Loucy (cell line): ENCODE results near the gene GALT.

Experiments used
- H2AFZ ChIP-seq: fragments of 200-600 bp; sonication (generic); 2 replicates; pipeline ENCODE4 v1.6.0; 2016; ENCODE audit warnings: antibody characterized with exemption, mild to moderate bottlenecking, low read length, moderate library complexity
- H3F3A ChIP-seq: fragments of 200-600 bp; 2 replicates; pipeline ENCODE4 v1.6.0; 2016; ENCODE audit warnings: antibody characterized with exemption, low read depth, mild to moderate bottlenecking
- H3K27me3 ChIP-seq: fragments of 200-600 bp; sonication (generic); 2 replicates; pipeline ENCODE4 v1.6.1; 2014; ENCODE audit warnings: low read length, mild to moderate bottlenecking; ENCODE audit not compliant: insufficient read depth, poor library complexity, severe bottlenecking
- H3K36me3 ChIP-seq: fragments of 200-600 bp; sonication (generic); 2 replicates; pipeline ENCODE4 v1.6.1; 2016; ENCODE audit warnings: low read length; ENCODE audit not compliant: insufficient read depth
- H3K4me1 ChIP-seq: fragments of 200-600 bp; sonication (generic); 2 replicates; pipeline ENCODE4 v1.5.1; 2014; ENCODE audit warnings: low read length, mild to moderate bottlenecking; ENCODE audit not compliant: insufficient read depth, poor library complexity, severe bottlenecking
- H3K4me2 ChIP-seq: fragments of 200-600 bp; sonication (generic); 2 replicates; pipeline ENCODE4 v1.6.0; 2014; ENCODE audit warnings: antibody characterized with exemption, low read length, low read depth, mild to moderate bottlenecking; ENCODE audit not compliant: poor library complexity, severe bottlenecking
- H3K4me3 ChIP-seq: fragments of 200-600 bp; sonication (generic); 2 replicates; pipeline ENCODE4 v1.5.1; 2014; ENCODE audit warnings: low read length, mild to moderate bottlenecking, mixed read lengths; ENCODE audit not compliant: poor library complexity, severe bottlenecking
- H3K79me2 ChIP-seq: fragments of 200-600 bp; sonication (generic); 2 replicates; pipeline ENCODE4 v1.6.1; 2014; ENCODE audit warnings: low read length; ENCODE audit not compliant: insufficient read depth
- H3K9ac ChIP-seq: fragments of 200-600 bp; sonication (generic); 2 replicates; pipeline ENCODE4 v1.6.0; 2014; ENCODE audit warnings: mild to moderate bottlenecking, low read depth, low read length, moderate library complexity; ENCODE audit not compliant: poor library complexity, severe bottlenecking
- H3K9me2 ChIP-seq: fragments of 200-600 bp; sonication (generic); replicated peaks from 2 replicates; pipeline ENCODE4 v1.6.1; 2016; ENCODE audit warnings: low read depth, low read length, mixed read lengths
- H3K9me3 ChIP-seq: fragments of 200-600 bp; sonication (generic); 2 replicates; pipeline ENCODE4 v1.6.1; 2014; ENCODE audit warnings: mild to moderate bottlenecking, antibody characterized with exemption, low read length, low read depth; ENCODE audit not compliant: insufficient read depth
- H4K20me1 ChIP-seq: fragments of 200-600 bp; sonication (generic); 2 replicates; pipeline ENCODE4 v1.6.0; 2014; ENCODE audit warnings: antibody characterized with exemption, low read length, mild to moderate bottlenecking; ENCODE audit not compliant: insufficient read depth, poor library complexity, severe bottlenecking
- EZH2phosphoT487 ChIP-seq: fragments of 200-600 bp; IDR thresholded peaks from 2 replicates; pipeline ENCODE4 v1.6.1; 2018; ENCODE audit warnings: antibody characterized with exemption, mild to moderate bottlenecking, moderate library complexity, borderline replicate concordance
- TF ChIP-seq, protein P1 (sequence below): fragments of 200-600 bp; sonication (generic); conservative IDR thresholded peaks from 2 replicates; pipeline ENCODE4 v1.5.1; 2014; ENCODE audit warnings: mild to moderate bottlenecking, antibody characterized with exemption, low read length

Gene GALT

GRCh38 chr9:34652602-34653000, 6.1 kb downstream of the GALT start:
- Histone ChIP-seq H3K9me3 (no peaks in the 10 kb centered on the region), H3K4me2 (no peak overlapping the region), H3K79me2 (peaks cover 18% of the 10 kb centered on the region), H3K9me2 (no peaks in the 10 kb centered on the region), H4K20me1 (peaks cover 13% of the 10 kb centered on the region), H3K4me1 (peaks cover 15% of the 10 kb centered on the region), H3F3A (no peaks in the 10 kb centered on the region), H3K4me3 (no peak overlapping the region), H2AFZ (no peak overlapping the region), H3K27me3 (no peaks in the 10 kb centered on the region), H3K36me3 (peaks cover 10% of the 10 kb centered on the region; the same call in 1 of the 2 replicates), H3K9ac (no peak overlapping the region)
- TF ChIP-seq EZH2phosphoT487, result no peak

- H3K4me3 ChIP-seq, result no peak overlapping the region
- H3K4me1 ChIP-seq, result peaks cover 7% of the 10 kb centered on the region
- no peak overlapping the region for H3K4me2 ChIP-seq
- peaks cover 5% of the 10 kb centered on the region for H4K20me1 ChIP-seq
- H3K36me3 ChIP-seq, result peaks cover 10% of the 10 kb centered on the region; the same call in 1 of the 2 replicates
- H3K27me3 ChIP-seq, result no peaks in the 10 kb centered on the region
- no peaks in the 10 kb centered on the region for H3K9me3 ChIP-seq
- H3F3A ChIP-seq, result no peaks in the 10 kb centered on the region
- H3K9ac ChIP-seq, result no peak overlapping the region
- H3K79me2 ChIP-seq, result peaks cover 10% of the 10 kb centered on the region
- no peak overlapping the region for H2AFZ ChIP-seq
- TF ChIP-seq, protein P1, sequence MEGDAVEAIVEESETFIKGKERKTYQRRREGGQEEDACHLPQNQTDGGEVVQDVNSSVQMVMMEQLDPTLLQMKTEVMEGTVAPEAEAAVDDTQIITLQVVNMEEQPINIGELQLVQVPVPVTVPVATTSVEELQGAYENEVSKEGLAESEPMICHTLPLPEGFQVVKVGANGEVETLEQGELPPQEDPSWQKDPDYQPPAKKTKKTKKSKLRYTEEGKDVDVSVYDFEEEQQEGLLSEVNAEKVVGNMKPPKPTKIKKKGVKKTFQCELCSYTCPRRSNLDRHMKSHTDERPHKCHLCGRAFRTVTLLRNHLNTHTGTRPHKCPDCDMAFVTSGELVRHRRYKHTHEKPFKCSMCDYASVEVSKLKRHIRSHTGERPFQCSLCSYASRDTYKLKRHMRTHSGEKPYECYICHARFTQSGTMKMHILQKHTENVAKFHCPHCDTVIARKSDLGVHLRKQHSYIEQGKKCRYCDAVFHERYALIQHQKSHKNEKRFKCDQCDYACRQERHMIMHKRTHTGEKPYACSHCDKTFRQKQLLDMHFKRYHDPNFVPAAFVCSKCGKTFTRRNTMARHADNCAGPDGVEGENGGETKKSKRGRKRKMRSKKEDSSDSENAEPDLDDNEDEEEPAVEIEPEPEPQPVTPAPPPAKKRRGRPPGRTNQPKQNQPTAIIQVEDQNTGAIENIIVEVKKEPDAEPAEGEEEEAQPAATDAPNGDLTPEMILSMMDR, result no peak
- no peak for TF ChIP-seq EZH2phosphoT487
- no peaks in the 10 kb centered on the region for H3K9me2 ChIP-seq
These were observed 6.9 kb downstream of the GALT start for GRCh38 chr9:34653151-34654072.

DNA sequence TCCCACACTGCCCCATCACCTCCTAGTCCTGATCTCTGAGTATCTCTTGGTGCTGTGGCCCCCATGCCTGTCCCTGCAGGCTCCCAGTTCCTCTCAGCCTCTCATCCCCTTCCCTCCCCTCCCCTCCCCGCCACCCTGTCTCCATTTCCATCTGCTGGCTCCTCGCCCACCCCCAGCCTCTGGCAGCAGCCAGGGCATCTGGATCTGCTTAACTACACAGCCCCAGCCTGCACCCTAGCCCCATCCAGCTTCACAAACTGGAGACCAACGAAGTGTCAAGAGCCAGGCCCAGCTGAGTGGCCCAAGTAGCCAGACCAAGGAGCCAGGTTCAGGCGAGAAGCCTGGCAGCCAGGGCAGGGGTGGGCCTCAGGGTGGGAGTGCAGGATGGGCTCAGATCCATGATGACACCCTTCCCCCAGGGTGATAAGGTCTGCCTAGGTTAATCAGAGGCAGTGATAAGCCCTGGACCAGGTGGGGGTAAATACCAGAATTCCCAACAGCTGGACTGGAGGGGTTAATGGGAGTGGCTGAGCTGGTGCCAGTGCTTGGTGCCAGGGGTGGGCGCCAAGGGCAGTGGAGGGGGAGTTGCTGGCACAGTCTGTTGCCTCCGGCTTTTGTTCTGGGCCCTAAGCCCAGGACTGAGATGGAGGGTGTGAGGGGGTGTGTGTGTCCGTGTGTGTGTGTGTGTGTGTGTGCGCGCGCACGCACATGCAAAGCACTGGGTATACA, 8.0 kb downstream of the GALT start:
- Histone ChIP-seq H3K36me3 (peaks cover 3% of the 10 kb centered on the region; the same call in 1 of the 2 replicates), H3K9me3 (no peaks in the 10 kb centered on the region), H4K20me1 (no peaks in the 10 kb centered on the region), H3K4me3 (no peak overlapping the region), H3F3A (no peaks in the 10 kb centered on the region), H3K79me2 (no peaks in the 10 kb centered on the region), H3K9ac (no peak overlapping the region), H3K27me3 (no peaks in the 10 kb centered on the region), H2AFZ (no peak overlapping the region), H3K4me1 (no peaks in the 10 kb centered on the region), H3K9me2 (no peaks in the 10 kb centered on the region), H3K4me2 (no peak overlapping the region)
- no peak for TF ChIP-seq EZH2phosphoT487
- TF ChIP-seq, protein P1, result no peak
